ENCODE measurements around the gene KCTD8.

DNA sequence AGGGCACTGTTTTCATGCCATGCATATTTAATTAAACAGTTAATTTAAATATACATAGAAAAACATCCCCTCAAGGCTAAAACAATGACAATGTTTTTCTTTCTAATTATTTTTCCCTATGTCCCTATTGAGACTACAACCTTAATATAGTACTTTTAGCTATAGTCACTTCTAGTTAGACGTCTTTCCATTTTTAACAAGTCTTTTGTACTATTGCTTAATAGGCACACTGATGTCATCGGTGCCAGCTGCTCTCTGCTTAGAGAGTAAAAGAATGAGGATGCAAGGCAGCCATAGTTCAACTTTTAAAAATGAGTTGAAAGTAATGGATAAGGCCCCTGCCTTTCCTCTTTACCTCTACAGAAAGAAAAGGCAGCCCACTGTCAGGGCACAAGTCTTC is 191.1 kb downstream of the KCTD8 start:
- TF ChIP-seq POLR2A (IDR thresholded peaks at IDR 0.05; ENCODE audit: low read depth, low read length), result no peak
- TF ChIP-seq CTCF (IDR thresholded peaks at IDR 0.05; ENCODE audit: extremely low read depth in 1 of 2, insufficient read depth in 1 of 2, low read depth in 1 of 2, low read length in 2 of 2), result no peak
- no peak for TF ChIP-seq FOS (IDR thresholded peaks at IDR 0.05; ENCODE audit: borderline replicate concordance, insufficient read depth, low read length)
- TF ChIP-seq POLR2AphosphoS5 (IDR thresholded peaks at IDR 0.05; ENCODE audit: insufficient read depth, low read depth, low read length), result no peak
- TF ChIP-seq EZH2 (IDR thresholded peaks at IDR 0.05; ENCODE audit: borderline replicate concordance, low read depth, low read length, severe bottlenecking), result no peak
- no peak for TF ChIP-seq MAX (IDR thresholded peaks at IDR 0.05; ENCODE audit: insufficient read depth, insufficient read length)
- no peak for TF ChIP-seq JUN (IDR thresholded peaks at IDR 0.05; ENCODE audit: borderline replicate concordance, insufficient read depth, insufficient read length, low read depth)
- TF ChIP-seq GATA2 (IDR thresholded peaks at IDR 0.05; ENCODE audit: insufficient read depth, insufficient read length, low read depth, low read length), result no peak
